Esophagus muscularis mucosa (tissue), 4 donors: Measurements from ENCODE around the gene NUP107. TPM values are rescaled to one million over a fixed set of nuclear protein-coding genes. Genes with fewer than 3 reads are reported as not detected.
A peak's percentile ranks its signal among the peaks of the same experiment; 100 is the strongest.

ENCODE experiments used
- DNase-seq: peaks from one replicate; pipeline ENCODE4 v3.0.0-alpha.2; 2017; ENCODE audit errors: extremely low spot score
- H3K27ac ChIP-seq, 4 donors: fragments of 200-600 bp; sonication (generic); replicated peaks in 1 of 4; 1 replicate in 3 of 4; 2 replicates in 1 of 4; pipeline ENCODE4 v1.5.1; 2016 to 2019; ENCODE audit warnings: mild to moderate bottlenecking in 1 of 4
- H3K27me3 ChIP-seq, 4 donors: fragments of 200-600 bp; sonication (generic); one replicate each; pipeline versions ENCODE4 v1.5.1 to v1.6.0; 2016 to 2019
- H3K36me3 ChIP-seq, 4 donors: fragments of 200-600 bp; sonication (generic); one replicate each; pipeline ENCODE4 v1.5.1; 2016 to 2019
- H3K4me1 ChIP-seq, 4 donors: fragments of 200-600 bp; sonication (generic); one replicate each; pipeline ENCODE4 v1.5.1; 2016 to 2019
- H3K4me3 ChIP-seq, 4 donors: fragments of 200-600 bp; sonication (generic); 1 replicate in 2 of 4; 2 replicates in 2 of 4; pipeline ENCODE4 v1.5.1; 2016 to 2019; ENCODE audit warnings: mild to moderate bottlenecking in 4 of 4, moderate library complexity in 1 of 4
- H3K9me3 ChIP-seq, 4 donors: fragments of 200-600 bp; sonication (generic); 1 replicate in 3 of 4; 2 replicates in 1 of 4; pipeline ENCODE4 v1.5.1; 2016 to 2019
- CTCF ChIP-seq, 3 experiments: fragments of 200-600 bp in 2 of 3; fragments of 450-650 bp in 1 of 3; sonication (generic) in 2 of 3; IDR thresholded peaks; one replicate each; pipeline ENCODE4 v1.5.1; 2017 to 2019; ENCODE audit warnings: antibody characterized with exemption in 3 of 3, mild to moderate bottlenecking in 2 of 3, moderate library complexity in 1 of 3
- EP300 ChIP-seq: sonication (generic); formaldehyde crosslinking; IDR thresholded peaks from one replicate; pipeline ENCODE4 v1.6.1; 2017; ENCODE audit warnings: antibody characterized with exemption
- POLR2A ChIP-seq: fragments of 450-650 bp; IDR thresholded peaks from one replicate; pipeline ENCODE4 v1.6.1; 2017; ENCODE audit warnings: antibody characterized with exemption, moderate library complexity, mild to moderate bottlenecking, low read depth
- POLR2AphosphoS5 ChIP-seq, 2 donors: sonication (generic); formaldehyde crosslinking; IDR thresholded peaks; one replicate each; pipeline ENCODE4 v1.6.1; 2017; ENCODE audit warnings: antibody characterized with exemption in 2 of 2
- WGBS: methylation state at CpG from one replicate; pipeline ENCODE4 v1.1.5; 2018; 5-methylcytosine and 5-hydroxymethylcytosine counted together
- intact Hi-C: fragments of 100-400 bp; cut with DNase I; formaldehyde crosslinking; loops from one replicate; pipeline ENCODE4 v1.15.1; 2023
- total RNA-seq, 4 donors: library from RNA; depleted of rRNA; stranded (reverse); fragments of >200 nt; gene quantifications; one replicate each; pipeline versions ENCODE4 v1.1.0 to v1.2.1, GENCODE V29; 2016

Gene NUP107
- total RNA-seq, 4 donors from 2014 or later = 21.6 to 26.1 (median 24.6) TPM

DNA sequence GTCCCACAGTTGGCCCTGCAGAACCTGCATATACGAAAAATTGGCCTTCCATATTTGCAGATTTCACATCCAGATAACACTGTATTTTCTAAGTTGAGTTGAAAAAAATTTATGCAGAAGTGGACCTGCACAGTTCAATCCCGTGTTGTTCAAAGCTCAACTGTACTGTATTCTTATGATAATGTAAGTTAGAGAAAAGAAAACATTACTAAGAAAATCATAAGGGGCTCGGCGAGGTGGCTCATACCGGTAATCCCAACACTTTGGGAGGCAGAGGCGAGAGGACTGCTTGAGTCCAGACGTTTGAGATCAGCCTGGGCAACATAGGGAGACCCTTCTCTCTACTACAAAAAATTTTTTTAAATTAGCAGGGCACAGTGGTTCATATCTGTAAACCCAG is 41.0 kb downstream of the NUP107 start:
- H3K4me3 ChIP-seq = no peak overlapping the region
- no peaks in the 10 kb centered on the region for H3K4me1 ChIP-seq
- 91% methylated on average over 7 of the region's 7 CpGs for WGBS
- intact Hi-C loops = no loop called here
- no peaks in the 10 kb centered on the region for H3K9me3 ChIP-seq
- no peak for DNase-seq
- no peak overlapping the region for H3K27ac ChIP-seq
- peaks cover 31 to 90% (median 64%) of the 10 kb centered on the region in 4 donors for H3K36me3 ChIP-seq
- H3K27me3 ChIP-seq = no peaks in the 10 kb centered on the region
- TF ChIP-seq CTCF (IDR thresholded peaks at IDR 0.05) (no peak), EP300 (no peak), POLR2A (no peak), POLR2AphosphoS5 (IDR thresholded peaks at IDR 0.05) (no peak)

DNA sequence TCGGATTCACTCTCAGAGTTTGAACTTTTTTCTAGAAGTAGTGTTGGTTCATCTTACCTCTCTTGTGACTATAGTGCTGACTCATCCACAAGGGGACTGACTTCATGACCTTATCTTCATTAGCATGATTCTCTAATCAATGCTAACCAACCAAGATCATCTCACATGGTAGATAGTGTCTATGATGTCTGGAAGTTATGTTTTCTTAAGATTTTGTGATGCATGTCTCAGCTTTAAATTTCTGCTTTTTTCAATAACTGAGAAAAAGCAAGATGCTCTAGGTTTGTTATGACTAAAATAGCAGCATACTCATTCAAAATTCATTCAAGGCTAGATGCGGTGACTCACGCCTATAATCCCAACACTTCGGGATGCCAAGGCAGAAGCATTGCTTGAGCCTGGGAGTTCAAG is 46.9 kb downstream of the NUP107 start:
- no peak overlapping the region for H3K4me3 ChIP-seq
- TF ChIP-seq CTCF (IDR thresholded peaks at IDR 0.05) (no peak), POLR2AphosphoS5 (IDR thresholded peaks at IDR 0.05) (no peak), POLR2A (no peak), EP300 (no peak)
- H3K4me1 ChIP-seq = no peaks in the 10 kb centered on the region
- H3K27ac ChIP-seq = no peak overlapping the region
- no peaks in the 10 kb centered on the region for H3K9me3 ChIP-seq
- intact Hi-C loops = no loop called here
- H3K27me3 ChIP-seq = no peaks in the 10 kb centered on the region
- no peak for DNase-seq
- peaks cover 56 to 96% (median 76%) of the 10 kb centered on the region in 4 donors for H3K36me3 ChIP-seq
- 99% methylated on average over 4 of the region's 4 CpGs for WGBS

- Histone ChIP-seq H3K27me3 (no peaks in the 10 kb centered on the region), H3K36me3 (peaks cover 26 to 76% (median 47%) of the 10 kb centered on the region in 4 donors), H3K4me1 (no peaks in the 10 kb centered on the region), H3K9me3 (no peaks in the 10 kb centered on the region), H3K4me3 (no peak overlapping the region), H3K27ac (no peak overlapping the region)
- TF ChIP-seq CTCF (IDR thresholded peaks at IDR 0.05) (no peak), POLR2AphosphoS5 (IDR thresholded peaks at IDR 0.05) (no peak), POLR2A (no peak), EP300 (no peak)
- intact Hi-C loops = no loop called here
- DNase-seq = no peak
- 74% methylated on average over 6 of the region's 6 CpGs for WGBS
These were observed 53.1 kb downstream of the NUP107 start for GRCh38 chr12:68739891-68740290.

- H3K9me3 ChIP-seq = no peaks in the 10 kb centered on the region
- peaks cover 6 to 42% (median 15%) of the 10 kb centered on the region in 4 donors for H3K36me3 ChIP-seq
- H3K4me1 ChIP-seq = peaks cover 9 to 24% (median 19%) of the 10 kb centered on the region in 4 donors
- no peak for DNase-seq
- 67% methylated on average over 2 of the region's 2 CpGs for WGBS
- H3K27me3 ChIP-seq = no peaks in the 10 kb centered on the region
- TF ChIP-seq CTCF (IDR thresholded peaks at IDR 0.05) (no peak), POLR2A (no peak), POLR2AphosphoS5 (IDR thresholded peaks at IDR 0.05) (no peak)
- intact Hi-C loops = no loop called here
- H3K27ac ChIP-seq = no peak overlapping the region
- no peak overlapping the region for H3K4me3 ChIP-seq
These were observed 56.6 kb downstream of the NUP107 start for GRCh38 chr12:68743356-68743755.

GRCh38 chr12:68745376-68745903 is 58.7 kb downstream of the NUP107 start:
- H3K27me3 ChIP-seq = no peaks in the 10 kb centered on the region
- WGBS = 41% methylated on average over 9 of the region's 9 CpGs

More at GRCh38 chr12:68745376-68745903, 58.7 kb downstream of the NUP107 start:
- Histone ChIP-seq H3K4me1 (peaks cover 9 to 38% (median 21%) of the 10 kb centered on the region in 4 donors), H3K9me3 (no peaks in the 10 kb centered on the region), H3K27ac (peak overlapping the region; percentile 78 to 81 (median 80)), H3K4me3 (peak overlapping the region; percentile 69 to 80 (median 74)), H3K36me3 (peaks cover 0 to 24% (median 4%) of the 10 kb centered on the region in 4 donors)
- intact Hi-C loops = loop anchor here (5.0 kb wide), 1 partner anchor 62 kb away; the partner anchor contains the start of gene MDM2
- DNase-seq = no peak
- TF ChIP-seq CTCF (IDR thresholded peaks at IDR 0.05) (no peak), POLR2A (no peak), POLR2AphosphoS5 (IDR thresholded peaks at IDR 0.05) (no peak), EP300 (no peak)
